Measurements from ENCODE around the gene PPM1E. TPM values are rescaled to one million over a fixed set of nuclear protein-coding genes. Genes with fewer than 3 reads are reported as not detected.
"Not testable (repeated sequence)": the region's sequence is repeated elsewhere in the genome, so short reads cannot be mapped to it uniquely, and the experiment has no call there.

The PPM1E gene
- total and polyA plus RNA-seq, 2 donors (not counting 1 experiment from before 2014, with no cell fraction given), result not detected

DNA sequence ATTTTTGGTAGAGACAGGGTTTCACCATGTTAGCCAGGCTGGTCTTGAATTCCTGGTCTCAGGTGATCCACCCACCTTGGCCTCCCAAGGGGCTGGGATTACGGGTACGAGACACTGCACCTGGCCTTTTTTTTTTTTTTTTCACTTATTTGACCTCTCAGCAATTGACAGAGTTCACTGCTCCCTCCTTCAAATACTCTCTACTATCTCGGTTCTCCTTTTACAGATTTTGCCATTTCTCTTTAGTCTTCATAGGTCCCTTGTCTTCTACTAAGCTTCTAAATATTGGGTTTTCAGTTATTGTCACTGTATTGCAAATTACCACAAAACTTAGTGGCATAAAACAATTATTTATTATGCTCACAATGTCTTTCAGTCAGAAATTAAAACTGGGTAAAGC, 191.8 kb downstream of the PPM1E start:
- no peak for DNase-seq

DNA sequence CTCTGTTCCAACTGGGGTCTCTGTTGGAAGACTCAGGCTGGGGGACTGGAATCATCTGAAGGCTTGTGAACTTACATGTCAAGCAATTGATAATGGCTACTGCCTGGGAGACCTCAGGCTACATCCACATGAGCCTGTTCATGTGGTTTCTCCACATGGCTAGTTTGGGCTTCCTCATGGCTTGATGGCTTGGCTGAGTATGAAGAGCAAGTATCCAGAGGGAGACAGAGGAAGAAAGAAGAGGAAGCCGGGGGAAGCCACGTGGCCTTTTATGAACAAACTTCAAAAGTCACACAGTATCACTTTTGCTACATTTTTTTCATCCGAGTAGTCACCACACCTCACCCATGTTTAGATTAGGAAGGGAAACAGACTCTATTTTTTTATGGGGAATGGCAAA, 192.2 kb downstream of the PPM1E start:
- peaks cover 12 to 29% (median 27%) of the 10 kb centered on the region in 3 donors for H3K9me3 ChIP-seq (ENCODE audit: control extremely low read depth in 1 of 3, control insufficient read depth in 2 of 3, insufficient read depth in 1 of 3, low read length in 2 of 3)
- WGBS (ENCODE audit: insufficient coverage), result no CpG with 5 or more reads among the region's 3 CpGs
- no peak overlapping the region for H3K27ac ChIP-seq (ENCODE audit: low read length in 2 of 2)
- no peaks in the 10 kb centered on the region for H3K27me3 ChIP-seq (replicated peaks in 1 of 4; ENCODE audit: control extremely low read depth in 1 of 4, control insufficient read depth in 3 of 4, insufficient read depth in 4 of 4, low read length in 3 of 4)
- ChIA-PET CTCF (no interaction called here), POLR2A (no interaction called here)
- H3K36me3 ChIP-seq (replicated peaks in 1 of 2; ENCODE audit: control extremely low read depth in 1 of 2, control insufficient read depth in 1 of 2, extremely low read depth in 1 of 2, insufficient read depth in 2 of 2, low read length in 1 of 2), result no peaks in the 10 kb centered on the region
- H3K27ac Mint-ChIP-seq, result no peak overlapping the region
- no peak overlapping the region for H3K4me2 ChIP-seq (replicated peaks; ENCODE audit: low read depth, low read length, poor library complexity, severe bottlenecking)
- no peak overlapping the region for H3K4me3 Mint-ChIP-seq
- TF ChIP-seq EZH2 (IDR thresholded peaks at IDR 0.05; ENCODE audit: borderline replicate concordance, insufficient read depth, low read depth, low read length, poor library complexity, severe bottlenecking), result no peak
- TF ChIP-seq, protein P1, sequence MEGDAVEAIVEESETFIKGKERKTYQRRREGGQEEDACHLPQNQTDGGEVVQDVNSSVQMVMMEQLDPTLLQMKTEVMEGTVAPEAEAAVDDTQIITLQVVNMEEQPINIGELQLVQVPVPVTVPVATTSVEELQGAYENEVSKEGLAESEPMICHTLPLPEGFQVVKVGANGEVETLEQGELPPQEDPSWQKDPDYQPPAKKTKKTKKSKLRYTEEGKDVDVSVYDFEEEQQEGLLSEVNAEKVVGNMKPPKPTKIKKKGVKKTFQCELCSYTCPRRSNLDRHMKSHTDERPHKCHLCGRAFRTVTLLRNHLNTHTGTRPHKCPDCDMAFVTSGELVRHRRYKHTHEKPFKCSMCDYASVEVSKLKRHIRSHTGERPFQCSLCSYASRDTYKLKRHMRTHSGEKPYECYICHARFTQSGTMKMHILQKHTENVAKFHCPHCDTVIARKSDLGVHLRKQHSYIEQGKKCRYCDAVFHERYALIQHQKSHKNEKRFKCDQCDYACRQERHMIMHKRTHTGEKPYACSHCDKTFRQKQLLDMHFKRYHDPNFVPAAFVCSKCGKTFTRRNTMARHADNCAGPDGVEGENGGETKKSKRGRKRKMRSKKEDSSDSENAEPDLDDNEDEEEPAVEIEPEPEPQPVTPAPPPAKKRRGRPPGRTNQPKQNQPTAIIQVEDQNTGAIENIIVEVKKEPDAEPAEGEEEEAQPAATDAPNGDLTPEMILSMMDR (IDR thresholded peaks at IDR 0.05), result no peak
- H3K79me2 ChIP-seq (ENCODE audit: control insufficient read depth, insufficient read depth, low read length), result no peaks in the 10 kb centered on the region
- H3K4me1 ChIP-seq (ENCODE audit: control insufficient read depth in 2 of 2, insufficient read depth in 2 of 2, low read length in 2 of 2), result peaks cover 0 to 4% of the 10 kb centered on the region in 2 donors
- no peak for ATAC-seq (ENCODE audit: low read depth)
- peaks cover 3% of the 10 kb centered on the region for H3K4me1 Mint-ChIP-seq
- H4K20me1 ChIP-seq (ENCODE audit: control insufficient read depth, insufficient read depth, low read length, poor library complexity, severe bottlenecking), result no peaks in the 10 kb centered on the region
- peaks cover 14% of the 10 kb centered on the region for H3K9me3 Mint-ChIP-seq (ENCODE audit: insufficient read depth)
- intact Hi-C loops (cut with micrococcal nuclease), result no loop called here
- no peak overlapping the region for H3K9ac ChIP-seq (ENCODE audit: low read length)
- no peak for DNase-seq
- no peak overlapping the region for H2AFZ ChIP-seq (ENCODE audit: insufficient read depth, low read depth, low read length, poor library complexity, severe bottlenecking)
- no peaks in the 10 kb centered on the region for H3K27me3 Mint-ChIP-seq
- no peak overlapping the region for H3K4me3 ChIP-seq (ENCODE audit: control extremely low read depth in 1 of 5, extremely low read depth in 1 of 5, insufficient read depth in 1 of 5, low read depth in 2 of 5, low read length in 4 of 5)

More for the DNA sequence above, 191.8 kb downstream of the PPM1E start:
- Histone ChIP-seq H3K4me3 (ENCODE audit: control extremely low read depth in 1 of 5, extremely low read depth in 1 of 5, insufficient read depth in 1 of 5, low read depth in 2 of 5, low read length in 4 of 5) (no peak overlapping the region), H3K9ac (ENCODE audit: low read length) (no peak overlapping the region), H3K79me2 (ENCODE audit: control insufficient read depth, insufficient read depth, low read length) (no peaks in the 10 kb centered on the region), H2AFZ (ENCODE audit: insufficient read depth, low read depth, low read length, poor library complexity, severe bottlenecking) (no peak overlapping the region), H3K27me3 (replicated peaks in 1 of 4; ENCODE audit: control extremely low read depth in 1 of 4, control insufficient read depth in 3 of 4, insufficient read depth in 4 of 4, low read length in 3 of 4) (no peaks in the 10 kb centered on the region), H3K4me1 (ENCODE audit: control insufficient read depth in 2 of 2, insufficient read depth in 2 of 2, low read length in 2 of 2) (peaks cover 0 to 4% of the 10 kb centered on the region in 2 donors), H3K9me3 (ENCODE audit: control extremely low read depth in 1 of 3, control insufficient read depth in 2 of 3, insufficient read depth in 1 of 3, low read length in 2 of 3) (peaks cover 12 to 29% (median 24%) of the 10 kb centered on the region in 3 donors), H4K20me1 (ENCODE audit: control insufficient read depth, insufficient read depth, low read length, poor library complexity, severe bottlenecking) (no peaks in the 10 kb centered on the region), H3K4me2 (replicated peaks; ENCODE audit: low read depth, low read length, poor library complexity, severe bottlenecking) (no peak overlapping the region), H3K36me3 (replicated peaks in 1 of 2; ENCODE audit: control extremely low read depth in 1 of 2, control insufficient read depth in 1 of 2, extremely low read depth in 1 of 2, insufficient read depth in 2 of 2, low read length in 1 of 2) (no peaks in the 10 kb centered on the region), H3K27ac (ENCODE audit: low read length in 2 of 2) (no peak overlapping the region)
- WGBS (ENCODE audit: insufficient coverage), result 81% methylated on average over 2 of the region's 3 CpGs
- Mint-ChIP-seq H3K9me3 (ENCODE audit: insufficient read depth) (peaks cover 14% of the 10 kb centered on the region), H3K27me3 (no peaks in the 10 kb centered on the region), H3K4me1 (peaks cover 3% of the 10 kb centered on the region), H3K27ac (no peak overlapping the region), H3K4me3 (no peak overlapping the region)
- ChIA-PET POLR2A (no interaction called here), CTCF (no interaction called here)
- no peak for ATAC-seq (ENCODE audit: low read depth)
- intact Hi-C loops (cut with micrococcal nuclease), result no loop called here
- TF ChIP-seq EZH2 (IDR thresholded peaks at IDR 0.05; ENCODE audit: borderline replicate concordance, insufficient read depth, low read depth, low read length, poor library complexity, severe bottlenecking), result no peak
- TF ChIP-seq, protein P1 (IDR thresholded peaks at IDR 0.05), result no peak

DNA sequence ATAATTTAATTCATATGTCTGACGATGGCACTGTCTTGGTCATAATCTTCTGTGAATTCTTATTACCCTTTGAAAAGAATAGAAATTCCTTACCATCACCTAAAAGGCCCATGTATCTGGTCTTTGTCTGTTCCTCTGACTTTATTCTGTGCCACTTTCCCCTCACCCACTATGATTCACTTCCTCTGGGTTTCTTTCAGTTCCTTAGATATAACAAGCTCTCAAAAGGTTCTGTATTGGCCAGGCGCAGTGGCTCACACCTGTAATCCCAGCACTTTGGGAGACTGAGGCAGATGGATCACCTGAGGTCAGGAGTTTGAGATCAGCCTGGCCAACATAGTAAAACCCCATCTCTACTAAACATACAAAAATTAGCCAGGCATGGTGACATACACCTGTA, 198.7 kb downstream of the PPM1E start:
- H2AFZ ChIP-seq (ENCODE audit: insufficient read depth, low read depth, low read length, poor library complexity, severe bottlenecking); H3K9ac ChIP-seq (ENCODE audit: low read length); intact Hi-C loops (cut with micrococcal nuclease); H3K4me3 ChIP-seq (ENCODE audit: control extremely low read depth in 1 of 5, extremely low read depth in 1 of 5, insufficient read depth in 1 of 5, low read depth in 2 of 5, low read length in 4 of 5); H3K79me2 ChIP-seq (ENCODE audit: control insufficient read depth, insufficient read depth, low read length); H3K36me3 ChIP-seq (replicated peaks in 1 of 2; ENCODE audit: control extremely low read depth in 1 of 2, control insufficient read depth in 1 of 2, extremely low read depth in 1 of 2, insufficient read depth in 2 of 2, low read length in 1 of 2); H3K9me3 Mint-ChIP-seq (ENCODE audit: insufficient read depth); H3K4me2 ChIP-seq (replicated peaks; ENCODE audit: low read depth, low read length, poor library complexity, severe bottlenecking); H4K20me1 ChIP-seq (ENCODE audit: control insufficient read depth, insufficient read depth, low read length, poor library complexity, severe bottlenecking); H3K27me3 Mint-ChIP-seq; H3K27me3 ChIP-seq (replicated peaks in 1 of 4; ENCODE audit: control extremely low read depth in 1 of 4, control insufficient read depth in 3 of 4, insufficient read depth in 4 of 4, low read length in 3 of 4); H3K27ac ChIP-seq (ENCODE audit: low read length in 2 of 2); POLR2A ChIA-PET; H3K4me3 Mint-ChIP-seq; CTCF ChIA-PET: not testable (repeated sequence)
- Histone ChIP-seq H3K9me3 (ENCODE audit: control extremely low read depth in 1 of 3, control insufficient read depth in 2 of 3, insufficient read depth in 1 of 3, low read length in 2 of 3) (peaks cover 6 to 27% (median 23%) of the 10 kb centered on the region in 3 donors), H3K4me1 (ENCODE audit: control insufficient read depth in 2 of 2, insufficient read depth in 2 of 2, low read length in 2 of 2) (peaks cover 8 to 11% of the 10 kb centered on the region in 2 donors)
- H3K27ac Mint-ChIP-seq, result peak overlapping the region; percentile 0
- H3K4me1 Mint-ChIP-seq, result peaks cover 12% of the 10 kb centered on the region
- 63% methylated on average over 1 of the region's 2 CpGs for WGBS (ENCODE audit: insufficient coverage)
- DNase-seq, result peak; percentile 32
- peak; percentile 39 for ATAC-seq (ENCODE audit: low read depth)

All from B cell (primary cell).